GM08714 (cell line): Measurements from ENCODE around the gene GDPD5.

Experiments used
- H3K4me3 ChIP-seq: fragments of 200-500 bp; sonication (Bioruptor generic); 2 replicates; pipeline ENCODE4 v1.5.1; 2014; ENCODE audit warnings: mild to moderate bottlenecking, low read length, inconsistent platforms
- ZNF274 ChIP-seq: IDR thresholded peaks from 2 replicates; pipeline ENCODE4 v1.6.1; 2012; ENCODE audit warnings: mild to moderate bottlenecking, low read depth, low read length

The GDPD5 gene

GRCh38 chr11:75408957-75409219, 116.9 kb downstream of the GDPD5 start:
- no peak for TF ChIP-seq ZNF274
- no peak overlapping the region for H3K4me3 ChIP-seq

GRCh38 chr11:75406338-75406777, 119.4 kb downstream of the GDPD5 start:
- H3K4me3 ChIP-seq: no peak overlapping the region
- TF ChIP-seq ZNF274: no peak

GRCh38 chr11:75403983-75404658, 121.6 kb downstream of the GDPD5 start:
- no peak overlapping the region for H3K4me3 ChIP-seq
- TF ChIP-seq ZNF274: no peak

DNA sequence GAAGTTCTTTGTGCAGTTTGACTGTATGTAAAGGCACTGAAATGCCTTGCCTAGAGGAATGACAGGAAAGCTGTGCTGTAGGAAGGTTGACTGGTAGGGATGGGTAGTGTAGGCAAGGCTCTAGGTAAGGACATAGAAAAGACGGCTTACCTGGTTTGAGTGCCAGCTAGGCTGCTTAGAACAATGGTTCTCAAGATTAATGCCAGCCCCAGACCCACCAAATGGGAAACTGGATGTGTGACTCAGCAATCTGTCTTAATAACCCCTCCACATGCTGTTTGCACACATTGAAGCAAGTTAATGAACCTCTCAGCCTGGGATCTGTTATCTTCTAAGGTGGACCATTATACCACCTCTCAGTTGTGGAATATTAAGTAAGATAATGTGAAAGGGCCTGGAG, 122.7 kb downstream of the GDPD5 start:
- no peak overlapping the region for H3K4me3 ChIP-seq
- no peak for TF ChIP-seq ZNF274

- no peak for TF ChIP-seq ZNF274
- H3K4me3 ChIP-seq: peak overlapping the region; percentile 98
Measured at GRCh38 chr11:75402002-75402773, 123.6 kb downstream of the GDPD5 start.

DNA sequence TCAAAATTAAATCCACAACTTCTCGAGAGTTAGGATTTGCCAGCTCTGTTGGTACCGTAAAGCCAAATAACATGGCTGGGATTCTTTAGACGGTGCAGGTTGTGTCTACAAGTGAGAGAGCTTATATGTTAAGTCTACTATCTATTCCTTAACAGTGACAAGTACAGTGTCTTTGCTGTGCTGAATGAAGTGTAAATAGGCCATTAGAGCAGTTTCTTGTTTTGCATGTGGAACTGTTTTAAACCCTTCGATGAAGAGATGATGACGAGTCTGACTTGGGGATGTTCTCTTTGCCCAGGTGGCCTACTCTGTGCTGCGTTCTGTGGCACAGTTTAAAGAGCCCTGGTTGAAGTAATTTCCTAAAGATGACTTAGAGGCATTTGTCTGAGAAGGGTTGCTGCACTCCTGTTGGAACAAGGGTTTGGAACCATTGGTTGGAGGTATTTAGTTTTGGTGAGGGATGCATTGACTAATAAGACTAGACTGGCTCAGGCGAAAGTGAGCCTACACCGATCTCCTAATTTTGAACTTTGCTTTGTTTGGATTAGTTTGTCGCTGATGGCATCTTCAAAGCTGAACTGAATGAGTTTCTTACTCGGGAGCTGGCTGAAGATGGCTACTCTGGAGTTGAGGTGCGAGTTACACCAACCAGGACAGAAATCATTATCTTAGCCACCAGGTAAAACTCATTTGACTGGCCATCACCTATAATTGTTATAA, 125.4 kb downstream of the GDPD5 start:
- H3K4me3 ChIP-seq: peak overlapping the region; percentile 98
- TF ChIP-seq ZNF274: no peak

DNA sequence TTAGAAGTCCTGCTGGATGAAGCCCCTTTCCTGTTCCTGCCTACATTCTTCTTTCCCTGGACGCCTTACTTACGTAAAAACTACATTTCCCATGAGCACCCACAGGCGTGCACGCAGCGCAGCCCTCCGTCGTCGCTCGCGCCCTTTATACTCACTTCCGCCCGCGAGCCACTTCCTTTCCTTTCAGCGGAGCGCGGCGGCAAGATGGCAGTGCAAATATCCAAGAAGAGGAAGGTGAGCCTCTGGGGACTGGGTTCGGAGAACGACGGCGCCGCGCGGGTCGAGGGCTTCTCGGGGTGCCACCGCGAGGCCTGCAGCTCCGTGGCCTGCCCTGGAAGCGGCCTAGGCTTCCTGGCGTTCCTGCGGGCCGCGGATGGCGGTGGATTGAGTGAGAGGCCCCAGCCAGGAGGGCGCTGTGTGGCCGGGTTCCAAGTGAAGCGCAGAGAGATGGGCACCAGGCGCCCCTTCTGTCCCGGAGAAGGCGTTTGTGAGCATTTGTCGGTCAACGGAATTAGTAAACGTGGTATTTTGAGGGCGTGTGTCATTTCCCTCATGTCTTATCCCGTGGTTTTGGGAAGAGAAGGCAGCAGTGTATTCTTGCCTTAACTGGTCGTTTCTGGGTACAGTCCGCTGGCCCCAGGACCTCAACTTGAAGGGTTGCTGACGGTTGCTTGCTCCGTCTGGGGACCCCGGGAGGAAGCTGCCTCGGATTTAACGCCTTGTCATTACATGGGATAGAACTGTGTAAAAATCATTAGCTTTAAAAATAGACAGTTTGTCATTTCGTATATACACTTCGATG, 126.2 kb downstream of the GDPD5 start, which contains the start of gene RPS3:
TSS of gene RPS3 (plus strand) at position 175 of the 802 bp plus-strand sequence. CDS start at position 205, 30 bp downstream.
- no peak for TF ChIP-seq ZNF274
- H3K4me3 ChIP-seq: peak within 1 kb of the TSS; percentile 98

DNA sequence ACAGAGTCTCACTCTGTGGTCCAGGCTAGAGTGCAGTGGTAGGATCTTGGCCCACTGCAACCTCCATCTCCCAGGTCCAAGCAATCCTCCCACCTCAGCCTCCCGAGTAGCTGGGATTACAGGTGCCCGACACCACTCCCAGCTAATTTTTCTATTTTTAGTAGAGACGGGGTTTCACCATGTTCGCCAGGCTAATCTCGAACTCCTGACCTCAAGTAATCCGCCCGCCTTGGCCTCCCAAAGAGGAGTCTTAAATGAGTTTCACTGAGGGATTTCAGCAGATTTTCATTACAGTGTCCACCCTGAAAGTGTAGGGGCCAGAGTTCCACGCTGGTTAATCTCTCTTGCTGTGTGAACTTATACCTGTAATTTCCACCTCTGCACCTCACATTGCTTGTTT, 126.8 kb downstream of the GDPD5 start:
- no peak for TF ChIP-seq ZNF274
- H3K4me3 ChIP-seq: no peak overlapping the region

DNA sequence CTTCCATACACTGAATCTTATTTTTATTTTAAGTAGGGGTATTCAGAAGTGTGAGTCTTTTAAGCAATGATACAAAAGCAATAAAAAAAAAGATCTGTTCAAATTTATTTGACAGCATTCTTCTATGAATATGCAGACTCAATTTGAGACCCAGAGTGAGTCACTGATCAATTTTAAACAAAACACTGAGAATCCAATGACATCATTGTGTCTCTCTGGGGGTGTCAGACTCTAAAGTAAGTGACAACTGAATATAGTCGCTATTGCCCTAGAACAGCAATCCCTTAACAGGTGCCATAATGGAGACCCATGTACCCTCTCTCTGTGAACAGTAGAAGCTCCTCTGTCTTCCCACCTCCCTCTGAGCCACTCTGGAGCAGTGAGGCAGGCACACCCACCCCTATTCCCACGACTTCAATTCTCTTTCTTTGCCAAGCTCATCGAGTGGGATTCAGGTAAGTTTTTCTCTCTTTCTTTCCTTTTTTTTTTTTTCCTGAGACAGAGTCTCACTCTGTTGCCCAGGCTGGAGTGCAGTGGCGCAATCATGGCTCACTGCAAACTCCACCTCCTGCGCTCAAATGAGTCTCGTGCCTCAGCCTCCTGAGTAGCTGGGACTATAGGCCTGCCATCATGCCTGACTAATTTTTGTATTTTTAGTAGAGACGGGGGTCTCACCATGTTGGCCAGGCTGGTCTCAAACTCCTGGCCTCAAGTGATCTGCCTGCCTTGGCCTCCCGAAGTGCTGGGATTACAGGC, 131.5 kb downstream of the GDPD5 start:
- no peak for TF ChIP-seq ZNF274
- no peak overlapping the region for H3K4me3 ChIP-seq

DNA sequence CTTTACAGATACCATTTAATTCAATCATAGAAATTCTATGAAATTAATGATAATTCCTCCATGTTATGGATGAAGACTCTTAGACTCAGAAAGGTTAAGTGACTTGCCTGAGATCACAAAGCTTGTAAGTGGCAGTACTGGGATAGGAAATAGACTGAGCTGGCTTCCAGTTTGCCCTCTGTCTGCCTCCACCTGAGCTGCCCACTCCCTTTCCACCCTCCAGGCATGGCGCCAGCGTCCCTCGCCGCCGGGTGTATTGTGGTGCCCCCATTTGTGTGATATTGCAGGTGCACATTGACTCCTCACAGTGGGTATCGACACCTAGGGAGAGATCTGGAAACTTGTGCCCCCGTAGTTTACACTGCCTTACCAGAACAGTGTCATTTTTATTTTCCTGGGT, 135.8 kb downstream of the GDPD5 start:
- no peak for TF ChIP-seq ZNF274

DNA sequence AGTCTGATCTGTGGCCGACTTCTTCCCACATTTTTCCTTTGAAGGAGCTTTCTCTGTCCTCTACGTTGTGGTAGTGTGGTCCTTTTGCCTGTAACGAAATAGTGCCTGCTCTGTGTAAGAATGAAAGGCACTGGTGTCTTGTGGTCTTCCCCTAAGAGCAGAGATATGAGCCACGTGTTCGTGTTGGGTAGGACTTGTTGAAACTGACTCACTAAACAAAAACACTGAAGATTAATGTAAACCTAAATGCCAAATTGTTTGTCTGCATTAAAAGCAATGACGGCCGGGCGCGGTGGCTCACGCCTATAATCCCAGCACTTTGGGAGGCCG, 136.5 kb downstream of the GDPD5 start:
- no peak for TF ChIP-seq ZNF274
- H3K4me3 ChIP-seq: no peak overlapping the region

More for the DNA sequence above, 135.8 kb downstream of the GDPD5 start:
- no peak overlapping the region for H3K4me3 ChIP-seq

- no peak for TF ChIP-seq ZNF274
- no peak overlapping the region for H3K4me3 ChIP-seq
Measured at GRCh38 chr11:75388386-75389275, 137.1 kb downstream of the GDPD5 start.
